NCI-H748 (cell line): Measurements from ENCODE around the gene ROBO4.

Experiments used
- DNase-seq: peaks from one replicate; lab custom pipeline; 2025; ENCODE audit not compliant: unreplicated experiment; lab: John Stamatoyannopoulos, UW

The ROBO4 gene

DNA sequence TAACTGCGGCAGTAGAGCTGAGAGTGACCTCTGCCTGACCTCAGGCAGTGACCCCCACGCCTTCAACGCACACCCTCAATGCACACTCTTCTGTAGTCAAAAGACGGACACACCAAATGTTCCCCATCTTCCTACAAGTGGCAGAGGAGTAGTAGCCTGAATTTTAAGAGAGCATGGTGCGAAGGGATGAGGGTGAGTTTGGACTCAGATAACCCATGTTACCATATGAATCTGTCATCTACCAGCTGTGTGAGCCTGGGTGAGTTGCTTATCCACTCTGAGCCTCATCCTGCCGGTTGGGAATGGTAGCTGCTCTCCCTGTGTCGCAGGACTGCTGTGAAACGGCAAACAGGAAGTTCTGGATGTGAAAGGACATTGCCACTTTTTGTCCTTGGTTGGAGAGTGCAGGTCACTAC, 53.0 kb downstream of the ROBO4 start:
- DNase-seq = no peak

DNA sequence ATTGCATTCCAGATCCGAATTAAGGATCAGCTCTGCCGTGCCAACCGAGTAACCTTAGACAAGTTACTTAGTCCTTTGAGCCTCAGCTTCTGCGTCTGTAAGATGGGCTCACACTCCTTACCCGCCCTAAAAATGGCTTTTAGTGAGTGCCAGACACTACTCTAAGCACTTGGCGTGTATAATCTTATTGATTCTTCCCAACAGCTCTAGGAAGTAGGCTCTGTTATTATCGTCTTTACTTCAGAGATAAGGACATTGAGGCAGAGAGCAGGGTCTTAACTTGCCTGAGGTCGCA, 54.1 kb downstream of the ROBO4 start:
- no peak for DNase-seq

DNA sequence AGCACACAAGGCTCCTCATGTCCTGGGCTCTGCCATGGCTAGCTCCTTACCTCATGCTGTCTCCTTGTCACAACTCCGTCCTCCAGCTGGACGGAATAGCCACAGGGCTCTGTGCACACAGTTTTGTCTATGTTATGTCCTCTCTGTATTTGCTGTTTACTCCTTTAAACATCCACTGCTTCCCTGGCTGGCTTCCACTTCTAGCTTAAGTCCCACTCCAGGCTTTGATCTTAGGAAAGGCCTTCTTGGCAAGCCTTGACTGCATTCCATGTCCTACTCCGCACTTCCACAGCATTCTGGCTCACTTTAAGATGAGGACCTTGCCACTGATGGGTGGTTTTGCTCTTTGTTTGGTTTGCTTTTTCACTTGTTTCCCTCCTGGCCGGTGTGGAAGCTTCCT, 55.4 kb downstream of the ROBO4 start:
- DNase-seq = no peak

DNA sequence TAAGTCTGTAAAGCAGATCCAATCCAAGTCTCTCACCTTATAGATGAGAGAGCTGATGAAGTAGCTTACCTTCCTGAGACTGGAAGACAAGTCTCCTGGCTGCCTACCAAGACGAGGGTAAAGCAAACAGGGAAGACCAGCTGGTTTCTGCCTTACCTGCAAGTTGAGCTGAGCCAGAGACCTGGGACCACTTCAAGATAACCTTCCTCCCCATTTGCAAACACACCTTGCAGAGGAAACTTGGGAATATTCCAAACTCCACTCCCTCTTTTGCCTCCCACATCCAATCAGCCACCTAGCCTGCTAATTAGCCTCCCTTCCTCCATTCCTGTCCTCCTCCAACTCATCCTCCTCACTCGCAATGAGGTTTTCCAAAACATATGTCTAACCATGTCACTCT, 55.8 kb downstream of the ROBO4 start:
- peak; percentile 9 for DNase-seq

DNA sequence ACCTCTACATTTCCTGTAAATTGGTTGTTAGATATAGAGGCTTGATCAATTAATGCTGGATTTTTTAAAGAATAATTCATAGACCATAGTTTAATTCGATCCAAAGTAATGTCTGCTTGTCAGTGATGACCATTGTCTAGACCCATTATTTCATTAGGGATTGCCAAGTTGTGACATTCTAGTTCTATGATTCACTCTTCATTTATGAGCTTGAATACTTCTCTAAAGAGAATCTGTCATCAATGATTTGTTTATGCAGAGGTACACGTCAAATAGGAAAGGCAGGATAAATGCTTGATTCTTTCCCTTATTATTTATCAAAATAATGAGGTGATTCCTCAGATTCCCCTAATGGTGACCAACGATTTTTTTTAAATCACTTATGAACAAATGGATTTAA, 56.5 kb downstream of the ROBO4 start:
- DNase-seq = no peak

DNA sequence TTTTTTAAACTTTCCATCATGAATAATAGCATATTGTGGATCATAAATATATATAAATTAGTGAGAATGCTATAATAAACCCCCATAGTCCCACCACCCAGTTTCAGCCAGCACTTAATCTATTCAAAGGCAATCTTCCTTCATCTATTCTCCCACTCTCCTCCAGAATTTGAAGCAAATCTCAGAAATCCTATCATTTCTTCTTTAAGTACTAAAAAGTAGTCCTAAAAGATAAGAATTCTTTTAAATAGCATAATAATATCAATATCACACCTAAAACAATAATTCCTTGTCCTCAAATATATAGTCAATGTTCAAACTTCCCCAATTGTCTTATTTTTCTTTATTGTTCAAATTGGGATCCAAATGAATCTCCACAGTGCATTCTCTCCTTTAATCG, 57.0 kb downstream of the ROBO4 start:
- no peak for DNase-seq

DNA sequence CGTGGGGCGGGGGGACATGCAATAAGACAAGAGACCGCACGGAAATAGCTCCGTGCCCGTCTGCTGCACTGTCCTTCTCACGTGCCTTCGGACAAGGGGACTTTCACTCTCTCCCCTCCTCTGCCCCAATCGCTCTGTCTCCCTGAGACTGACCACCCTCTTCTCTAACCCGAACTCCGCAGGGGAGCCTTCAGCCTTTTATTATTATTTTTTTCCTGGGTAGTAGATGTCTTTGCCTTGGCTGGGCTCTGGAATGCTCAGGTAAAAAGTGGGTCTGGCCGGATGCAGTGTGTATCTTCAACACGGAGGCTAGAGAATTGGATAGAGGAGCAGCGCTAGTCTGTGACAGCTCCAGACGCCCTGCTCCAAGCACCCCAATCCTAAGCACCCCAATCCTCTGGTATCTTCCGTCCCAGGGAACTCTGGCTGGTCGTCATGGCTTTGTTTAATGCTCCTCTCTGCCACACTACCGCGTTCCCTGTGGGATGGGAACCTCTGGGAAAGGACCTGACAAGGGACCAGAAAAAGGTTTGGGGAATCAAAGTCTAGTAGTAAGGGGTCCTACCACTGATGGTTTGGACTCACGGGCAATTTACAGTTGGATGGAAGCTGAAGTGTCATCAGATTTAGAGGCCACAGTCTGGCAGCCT, 57.6 kb downstream of the ROBO4 start:
- DNase-seq = peak; percentile 30

DNA sequence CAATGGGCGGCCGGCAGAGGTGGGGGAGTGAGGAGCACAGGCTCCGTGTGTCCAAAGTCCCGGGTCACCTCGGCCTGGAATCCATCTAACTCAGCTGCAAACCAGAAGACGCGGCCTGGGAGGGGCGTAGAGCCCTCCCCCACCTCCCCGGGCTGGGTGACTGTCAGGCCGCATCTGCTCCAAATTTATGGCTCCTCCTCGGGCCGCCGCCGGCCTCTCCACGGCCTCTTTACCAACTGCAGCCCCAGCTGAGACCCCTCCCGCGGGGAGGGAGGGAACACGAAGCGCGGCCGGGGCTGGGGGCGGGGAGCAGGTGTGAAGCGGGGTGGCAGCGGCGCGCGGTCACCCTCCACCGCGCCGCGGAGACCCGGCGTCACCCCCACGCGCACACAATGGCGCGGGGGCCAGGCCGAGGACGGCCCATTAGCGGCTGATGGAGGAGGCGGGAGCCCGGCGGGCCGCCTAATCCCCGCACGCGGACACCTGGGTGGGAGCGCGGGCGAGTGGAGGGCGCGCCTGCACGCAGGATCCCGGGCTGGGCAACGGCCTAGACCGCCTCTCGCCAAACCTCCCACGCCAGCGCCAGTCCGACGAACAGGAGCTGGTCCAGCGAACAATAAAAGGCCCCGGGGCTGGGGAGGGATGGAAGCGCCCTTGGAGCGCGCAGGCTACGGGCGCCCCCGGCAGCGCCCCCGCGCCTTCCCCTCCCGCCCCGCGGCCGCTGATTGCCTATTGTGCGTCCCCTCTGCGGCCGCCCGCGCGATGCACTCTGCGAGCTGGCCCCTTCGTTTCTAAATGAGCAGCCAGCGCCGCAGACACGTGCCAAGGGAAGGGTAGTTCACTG, 58.3 kb downstream of the ROBO4 start:
- peak; percentile 44 for DNase-seq

DNA sequence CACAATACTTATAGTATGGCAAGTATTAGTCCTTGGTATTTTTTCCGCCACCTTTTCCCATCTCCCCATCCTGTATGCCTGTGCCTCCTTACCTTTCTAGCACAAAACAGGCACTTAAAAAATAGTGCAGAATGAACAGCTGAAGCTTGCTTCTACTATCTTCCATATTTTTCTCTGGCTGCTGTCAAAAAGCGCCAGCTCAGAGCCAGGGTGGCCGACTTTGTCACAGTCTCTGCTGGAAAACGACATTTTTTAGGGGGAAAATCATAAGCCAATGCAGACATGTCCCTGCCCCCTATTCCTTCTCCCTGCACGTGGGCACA, 58.9 kb downstream of the ROBO4 start:
- DNase-seq = no peak

DNA sequence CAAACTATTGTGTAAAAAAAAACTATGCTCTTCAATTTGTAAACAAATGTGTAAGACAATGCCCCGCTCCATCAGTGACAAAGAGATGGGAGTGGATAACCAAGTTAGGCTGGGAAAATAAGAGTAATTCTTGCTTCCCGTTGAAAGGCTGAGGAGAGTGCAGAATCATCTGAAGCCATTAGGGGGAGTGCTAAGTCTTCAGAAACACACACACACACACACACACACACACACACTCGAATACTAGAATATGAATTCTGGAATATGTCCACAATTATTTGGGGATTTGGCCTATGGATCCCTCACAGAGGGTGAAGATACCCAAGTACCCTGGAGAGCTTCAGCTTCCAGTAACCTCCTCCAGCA, 60.2 kb downstream of the ROBO4 start:
- DNase-seq = peak; percentile 76

DNA sequence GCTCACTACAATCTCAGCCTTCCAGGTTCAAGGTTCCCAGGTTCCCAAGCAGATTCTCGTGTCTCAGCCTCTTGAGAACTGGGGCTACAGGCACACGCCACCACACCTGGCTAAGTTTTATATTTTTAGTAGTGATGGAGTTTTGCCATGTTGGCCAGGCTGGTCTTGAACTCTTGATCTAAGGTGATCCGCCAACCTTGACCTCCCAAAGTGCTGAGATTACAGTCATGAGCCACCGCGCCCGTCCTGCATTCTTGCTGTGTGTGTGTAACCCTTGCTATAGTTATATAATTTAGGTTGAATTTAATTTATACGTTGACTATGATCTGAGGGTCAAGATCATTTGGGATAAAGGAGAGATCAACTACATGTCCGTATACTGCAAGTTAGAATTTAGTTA, 61.7 kb downstream of the ROBO4 start:
- no peak for DNase-seq

DNA sequence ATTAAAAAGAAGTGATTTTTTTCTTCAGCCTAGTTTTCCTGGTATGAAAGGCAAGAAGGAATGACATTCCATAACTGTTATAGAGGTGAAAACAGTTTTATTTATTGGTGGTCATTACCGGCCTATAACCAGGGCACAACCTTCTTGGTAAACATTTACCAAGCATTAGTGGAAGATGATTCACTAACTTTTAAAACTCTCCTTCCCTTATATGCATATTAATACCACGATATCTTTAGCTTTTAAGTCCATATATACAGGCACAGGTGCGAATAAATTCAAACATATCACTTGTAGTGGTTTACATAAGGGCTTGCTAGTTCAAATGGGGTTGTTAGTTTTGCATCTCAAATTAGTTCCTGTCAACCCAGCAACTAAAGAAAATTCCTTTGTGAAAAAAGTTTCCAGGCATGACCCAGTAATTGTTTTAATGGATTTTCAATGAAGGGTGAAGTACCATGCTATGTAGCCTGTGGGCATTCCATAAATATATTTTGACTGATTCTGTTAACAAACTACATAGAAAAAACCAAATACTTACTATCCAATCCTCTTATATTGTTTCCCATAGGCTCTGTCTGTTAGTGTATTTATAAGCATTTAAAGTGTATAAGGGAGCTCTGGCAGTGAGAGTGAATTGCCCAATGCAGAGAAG, 63.0 kb downstream of the ROBO4 start:
- no peak for DNase-seq
